Stimulated activated CD8-positive, alpha-beta memory T cell treated with anti-CD3 and anti-CD28 coated beads, Interleukin-15, amount 100 ng/mL, for 4 hours (primary cell): Measurements from ENCODE around the gene CACNA2D3.
"Not testable (repeated sequence)": the region's sequence is repeated elsewhere in the genome, so short reads cannot be mapped to it uniquely, and the experiment has no call there.

Experiments
- DNase-seq, 2 donors: peaks; one replicate each; pipeline ENCODE4 v3.0.0-alpha.2; 2020; ENCODE audit warnings: low read depth in 2 of 2

The CACNA2D3 gene

DNA sequence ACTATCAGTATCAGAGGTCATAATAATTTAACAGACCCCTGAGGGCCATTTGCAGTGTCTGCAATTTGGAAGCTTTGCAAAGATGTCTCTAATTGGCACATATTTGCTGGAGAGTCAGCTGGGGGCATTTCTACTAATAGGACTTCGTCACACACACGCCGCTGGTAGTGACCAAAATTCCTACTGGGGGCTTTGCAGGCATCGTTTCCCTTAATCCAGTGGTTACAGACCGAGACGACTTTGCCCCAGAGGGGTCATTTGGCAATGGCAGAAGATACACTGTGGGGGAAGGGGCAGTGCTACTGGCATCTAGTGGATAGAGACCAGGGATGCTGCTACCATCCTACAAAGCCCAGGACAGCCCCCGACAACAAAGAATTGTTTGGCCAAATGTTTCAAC lies 956.5 kb downstream of the CACNA2D3 start:
- no peak for DNase-seq

DNA sequence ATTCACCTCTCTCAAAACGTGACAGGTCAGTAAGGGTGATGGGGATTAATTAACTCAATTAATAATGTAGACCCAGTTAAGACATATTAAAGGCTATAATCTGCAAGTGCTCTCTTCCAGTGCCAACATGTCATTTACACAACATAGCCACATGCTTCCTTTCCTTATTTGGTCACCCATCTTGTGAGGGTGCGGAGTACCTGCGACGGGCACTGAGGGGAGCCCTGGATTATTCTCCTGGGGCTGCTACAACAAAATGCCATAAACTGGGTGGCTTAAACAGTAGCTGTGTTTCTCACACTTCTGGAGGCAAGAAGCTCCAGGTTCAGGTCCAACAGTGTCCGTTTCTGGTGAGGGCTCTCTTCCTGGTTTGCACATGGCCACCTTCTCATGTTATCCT lies 962.9 kb downstream of the CACNA2D3 start:
- DNase-seq: no peak

DNA sequence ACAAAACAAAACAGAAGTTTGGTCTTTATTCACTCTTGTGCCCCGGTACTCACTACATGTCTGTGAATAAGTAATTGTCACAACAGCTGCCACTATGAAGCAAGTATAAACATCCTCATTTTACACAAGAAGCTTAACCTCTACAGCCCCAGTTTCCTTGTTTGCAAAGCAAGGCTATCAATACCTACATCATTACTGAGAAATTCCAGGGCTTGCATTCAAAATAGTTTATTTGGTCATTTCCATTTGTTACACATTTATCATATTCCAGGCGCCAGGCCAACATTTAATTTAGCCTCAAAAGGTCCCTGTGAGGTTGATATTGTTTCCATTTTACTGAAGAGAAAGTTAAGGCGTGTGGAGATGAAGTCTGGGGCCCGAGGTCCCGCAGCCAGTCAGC lies 966.9 kb downstream of the CACNA2D3 start:
- no peak for DNase-seq

DNA sequence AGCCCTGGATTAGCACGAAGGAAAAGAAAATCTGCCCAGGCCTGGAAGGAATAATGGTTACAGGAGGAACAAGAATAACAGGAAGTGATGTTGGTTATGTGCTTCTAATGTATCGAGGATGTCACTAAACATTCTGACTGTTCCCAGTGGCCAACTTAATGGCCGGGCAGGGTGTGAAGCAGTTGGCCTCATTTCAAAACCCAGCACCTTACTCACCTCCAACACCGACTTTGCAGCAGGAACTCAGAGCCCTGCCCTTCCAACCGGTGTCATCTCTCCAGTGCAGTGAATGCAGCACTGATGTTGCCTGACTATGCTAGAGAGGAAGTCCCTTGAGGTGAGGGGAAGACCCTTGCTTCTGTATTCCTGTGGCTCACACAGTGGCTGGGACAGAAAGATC lies 967.9 kb downstream of the CACNA2D3 start:
- no peak for DNase-seq

DNA sequence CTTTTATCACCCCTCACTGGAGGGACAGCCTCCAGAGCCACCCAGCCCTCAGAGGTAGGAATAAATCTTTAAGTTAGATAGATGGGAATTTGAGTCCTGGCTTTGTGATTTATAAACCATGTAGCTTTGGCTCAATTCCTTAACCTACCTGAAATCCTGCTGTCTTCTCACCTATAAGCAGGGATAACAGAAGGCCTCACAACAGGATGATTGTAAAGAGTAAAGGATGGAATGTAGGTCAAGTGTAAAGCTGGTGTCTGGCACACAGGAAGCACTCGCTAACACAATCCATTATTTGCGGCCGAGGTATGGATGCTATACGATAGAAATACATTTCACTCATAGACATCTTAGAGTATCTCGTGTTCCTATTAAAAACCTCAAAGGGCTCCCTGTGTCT lies 968.4 kb downstream of the CACNA2D3 start:
- DNase-seq: no peak

DNA sequence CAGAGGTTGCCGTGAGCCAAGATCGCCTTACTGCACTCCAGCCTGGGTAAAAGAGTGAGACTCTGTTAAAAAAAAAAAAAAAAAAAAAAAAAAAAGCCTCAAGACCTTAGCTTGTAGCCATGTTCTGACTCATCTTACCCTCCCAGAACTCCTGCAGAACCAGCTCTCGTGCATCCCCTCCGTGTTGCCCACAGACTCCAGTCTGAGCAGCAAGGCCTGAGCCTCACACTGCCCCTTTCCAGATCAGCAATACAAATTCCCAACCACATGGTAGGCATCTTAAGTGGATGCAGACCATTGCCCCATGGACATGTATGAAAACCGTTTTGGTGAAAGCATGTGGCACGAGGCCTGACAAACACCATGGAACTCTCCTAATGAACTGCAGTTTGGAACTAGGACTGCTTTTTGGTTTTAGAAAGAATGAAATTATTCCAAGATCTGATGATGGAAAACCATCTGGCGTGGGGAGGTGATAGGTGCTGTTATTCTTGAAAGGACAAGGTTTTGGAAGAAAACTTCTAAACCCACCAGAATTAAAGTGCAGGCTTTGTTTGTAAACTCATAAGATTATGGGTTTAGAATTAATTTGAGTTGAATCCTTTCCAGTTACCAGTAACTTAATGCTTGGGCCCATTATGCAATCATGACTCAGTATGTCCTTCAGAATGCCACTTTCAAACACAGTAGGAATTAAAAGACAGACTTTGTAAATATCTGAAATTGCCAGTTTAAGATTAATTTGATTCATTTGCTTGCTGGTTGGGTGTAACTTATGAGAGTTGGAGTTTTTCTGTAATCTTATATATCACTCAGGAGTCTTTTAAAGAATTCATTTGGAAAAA lies 969.3 kb downstream of the CACNA2D3 start:
- no peak for DNase-seq

DNA sequence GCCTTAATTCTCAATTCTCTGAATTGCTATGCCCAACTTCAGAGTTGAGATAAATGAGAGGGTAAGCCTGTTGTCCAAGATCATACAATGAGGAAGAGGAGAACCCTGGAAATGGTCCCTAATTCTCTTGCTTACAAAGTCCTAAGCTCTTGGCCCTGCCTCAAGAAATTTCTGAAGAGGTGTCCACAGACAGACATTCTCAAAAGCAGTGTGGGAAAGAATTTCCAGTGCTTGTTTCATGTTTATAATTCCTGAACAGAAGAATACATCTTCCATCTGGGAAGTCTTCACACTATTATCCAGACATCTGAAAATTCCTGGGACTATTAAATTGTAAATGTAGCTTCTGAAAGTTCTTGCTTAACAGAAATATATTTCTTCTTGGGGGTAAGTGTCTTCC lies 972.3 kb downstream of the CACNA2D3 start:
- DNase-seq: no peak

DNA sequence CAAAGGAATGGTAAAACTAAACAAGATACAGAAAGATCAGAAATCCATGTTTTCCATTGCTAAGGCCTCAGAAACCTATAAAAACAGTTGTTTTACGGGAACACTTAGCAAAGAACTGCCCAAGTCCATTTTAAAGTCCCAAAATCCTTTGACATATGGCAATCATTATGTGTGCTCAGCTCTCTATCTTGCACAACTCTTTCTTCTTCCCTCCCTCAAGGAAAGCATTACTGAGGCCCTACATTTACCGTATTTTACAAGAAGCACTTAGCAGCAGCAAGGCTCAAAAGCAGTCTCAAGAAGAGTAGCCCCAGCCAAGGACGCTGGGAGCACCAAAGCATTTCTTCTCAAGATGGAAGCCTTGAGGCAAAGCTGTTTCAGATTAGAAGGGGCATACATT lies 975.1 kb downstream of the CACNA2D3 start:
- no peak for DNase-seq

DNA sequence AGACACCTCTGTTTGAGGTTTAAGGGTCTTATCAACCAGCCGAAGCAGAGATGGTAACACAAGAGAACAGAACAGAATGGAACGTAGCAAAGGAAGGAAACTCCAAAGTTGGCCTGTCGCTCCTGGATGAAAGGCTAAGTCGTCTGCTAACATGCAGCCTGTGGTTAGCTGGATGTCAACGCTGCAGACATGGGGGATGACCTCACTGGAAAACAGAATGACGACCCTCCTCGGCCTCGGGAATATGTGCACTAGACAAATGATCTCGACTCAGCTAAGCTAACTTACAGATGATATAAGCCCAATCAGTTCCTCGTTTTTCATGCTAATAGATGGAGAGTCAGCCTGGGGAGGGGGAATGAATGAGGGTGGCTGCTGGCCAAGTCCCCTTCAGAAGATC lies 983.3 kb downstream of the CACNA2D3 start:
- no peak for DNase-seq

DNA sequence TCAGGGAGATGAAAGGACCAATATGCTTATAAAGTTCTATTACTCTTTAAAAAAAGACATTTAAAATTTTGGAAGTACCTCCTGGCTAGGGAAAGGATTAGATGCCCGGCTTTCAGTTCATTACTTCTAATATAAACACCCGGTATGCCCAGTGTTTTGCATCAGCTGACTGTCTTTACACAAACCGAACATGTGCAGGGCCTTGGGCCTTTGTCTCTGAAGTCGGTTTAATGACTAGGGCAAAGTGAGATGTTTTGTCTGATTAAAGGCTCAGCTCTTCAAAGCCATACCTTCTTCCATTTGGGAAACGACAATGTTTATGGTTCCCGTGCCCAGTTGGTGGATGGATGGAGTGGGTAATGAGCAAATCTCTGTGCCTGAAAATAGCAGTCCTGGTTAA lies 984.8 kb downstream of the CACNA2D3 start:
- DNase-seq: no peak

DNA sequence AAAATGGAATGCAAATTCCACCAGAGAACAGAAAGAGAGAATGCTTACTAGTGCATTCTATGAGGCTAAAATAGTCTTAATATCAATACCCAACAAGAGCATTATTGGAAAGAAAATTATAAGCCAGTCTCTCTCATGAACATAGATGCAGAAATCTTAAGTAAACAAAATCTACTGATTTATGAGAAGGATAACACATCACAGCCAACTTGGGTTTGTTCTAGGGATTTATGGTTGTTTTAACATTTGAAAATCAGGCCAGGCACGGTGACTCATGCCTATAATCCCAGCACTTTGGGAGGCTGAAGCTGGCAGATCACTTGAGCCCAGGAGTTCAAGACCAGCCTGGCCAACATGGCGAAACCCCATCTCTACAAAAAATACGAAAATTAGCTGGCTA lies 989.6 kb downstream of the CACNA2D3 start:
- not testable (repeated sequence) for DNase-seq

DNA sequence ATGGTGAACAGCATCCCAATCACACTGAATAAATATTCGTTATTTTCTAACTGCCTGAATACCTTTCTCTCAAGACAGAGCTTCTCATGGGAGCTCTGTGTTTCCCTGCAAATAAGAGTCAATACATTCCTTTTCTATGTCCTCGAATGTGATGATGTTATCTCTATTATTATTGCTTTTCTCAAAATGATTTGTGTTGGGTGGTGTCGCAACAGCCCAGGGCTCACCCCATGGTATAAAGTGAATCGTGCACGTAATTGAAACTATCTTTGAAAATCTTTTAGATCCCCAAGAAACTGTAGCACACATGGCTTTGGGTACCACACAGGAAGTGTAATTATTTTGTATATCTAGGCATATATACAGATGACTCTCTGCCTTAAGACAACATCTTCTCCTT lies 996.1 kb downstream of the CACNA2D3 start:
- no peak for DNase-seq

DNA sequence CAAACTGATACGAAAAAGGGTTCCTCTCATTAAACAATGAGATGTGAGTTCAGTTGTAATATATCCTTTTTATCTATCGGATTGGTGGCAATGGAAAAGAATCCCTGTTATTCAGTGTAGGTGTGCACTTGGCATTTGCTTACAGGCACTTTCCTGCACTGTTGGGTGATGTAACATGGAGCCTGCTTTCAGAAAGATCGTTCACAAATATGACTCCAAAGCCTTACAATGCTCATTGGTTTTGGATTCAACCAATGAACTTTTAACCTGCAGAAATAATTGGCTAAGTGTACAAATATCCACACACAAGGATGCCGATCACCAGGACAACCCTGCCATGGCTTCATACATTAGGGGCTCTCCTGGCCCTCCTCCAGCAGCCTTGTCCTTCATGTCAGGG lies 996.9 kb downstream of the CACNA2D3 start:
- DNase-seq: no peak

DNA sequence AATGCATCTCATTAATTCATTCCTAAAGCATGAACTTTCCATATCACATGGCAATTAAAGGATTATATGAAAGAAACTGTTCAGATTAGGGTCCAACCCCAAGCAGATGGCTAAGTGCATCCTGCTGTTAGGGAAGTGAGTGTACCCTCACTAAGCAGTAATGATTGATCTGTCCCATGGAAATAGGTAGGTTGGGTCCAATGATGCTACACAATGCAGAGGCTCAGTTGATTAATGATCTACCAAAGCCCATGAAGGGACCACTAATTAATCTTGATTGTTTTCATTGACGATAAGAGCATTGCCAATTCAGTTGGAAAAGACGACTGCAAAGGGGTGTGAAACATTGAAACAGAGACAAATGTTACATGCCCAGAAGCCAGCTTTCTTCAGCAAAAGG lies 1000.0 kb downstream of the CACNA2D3 start:
- no peak for DNase-seq
